ENCODE results near the gene YY1AP1. TPM values are rescaled to one million over a fixed set of nuclear protein-coding genes. Genes with fewer than 3 reads are reported as not detected.

The YY1AP1 gene
- total and polyA plus RNA-seq, 2 donors (not counting 3 experiments of a cell fraction or from before 2014, with no cell fraction given): 42.3 to 46.4 TPM

- Histone ChIP-seq H3K9me3 (replicated peaks; ENCODE audit: control insufficient read depth, insufficient read depth, low read length) (no peaks in the 10 kb centered on the region), H3K9ac (replicated peaks; ENCODE audit: extremely low read depth, insufficient read depth, low read length) (no peak overlapping the region), H4K20me1 (replicated peaks; ENCODE audit: control insufficient read depth, extremely low read depth, insufficient read depth, low read length) (no peaks in the 10 kb centered on the region), H3K36me3 (ENCODE audit: control insufficient read depth in 2 of 2, extremely low read depth in 1 of 2, insufficient read depth in 2 of 2, low read length in 2 of 2) (peaks cover 0 to 4% of the 10 kb centered on the region in 2 experiments), H3K4me3 (replicated peaks in 1 of 3; ENCODE audit: insufficient read depth in 1 of 3, low read depth in 1 of 3, low read length in 3 of 3) (no peak overlapping the region), H3K9me1 (replicated peaks; ENCODE audit: control insufficient read depth, extremely low read depth, insufficient read depth, low read length) (no peaks in the 10 kb centered on the region), H3K27ac (ENCODE audit: insufficient read depth, low read depth, low read length) (no peak overlapping the region), H3K4me1 (ENCODE audit: control insufficient read depth, extremely low read depth, insufficient read depth, low read length) (peaks cover 11% of the 10 kb centered on the region), H3K27me3 (ENCODE audit: control insufficient read depth in 2 of 2, insufficient read depth in 2 of 2, low read length in 2 of 2) (no peaks in the 10 kb centered on the region), H3K79me2 (ENCODE audit: control insufficient read depth, insufficient read depth, low read length) (peaks cover 95% of the 10 kb centered on the region), H3K4me2 (ENCODE audit: insufficient read depth, low read length) (no peak overlapping the region), H2AFZ (ENCODE audit: low read depth, low read length) (no peak overlapping the region)
- FAIRE-seq: no peak
- ChIA-PET POLR2A (no interaction called here), CTCF (no interaction called here)
- dilution Hi-C loops (cut with MboI; ENCODE audit: extremely low pct_ligation_motif_present, low sequenced_read_pairs) (no loop called here), intact Hi-C loops (cut with micrococcal nuclease) (no loop called here)
- BruUV-seq (replicated peaks): no TSS peak
- DNase-seq (ENCODE audit: low read depth, low spot score): no peak
- TF ChIP-seq POLR2A (IDR thresholded peaks at IDR 0.05; ENCODE audit: low read depth, low read length) (no peak), FOS (IDR thresholded peaks at IDR 0.05; ENCODE audit: borderline replicate concordance, insufficient read depth, low read length) (no peak), MAX (IDR thresholded peaks at IDR 0.05; ENCODE audit: insufficient read depth, insufficient read length) (no peak), POLR2AphosphoS5 (IDR thresholded peaks at IDR 0.05; ENCODE audit: insufficient read depth, low read depth, low read length) (no peak), JUN (IDR thresholded peaks at IDR 0.05; ENCODE audit: borderline replicate concordance, insufficient read depth, insufficient read length, low read depth) (no peak), CTCF (IDR thresholded peaks at IDR 0.05; ENCODE audit: extremely low read depth in 1 of 2, insufficient read depth in 1 of 2, low read depth in 1 of 2, low read length in 2 of 2) (no peak), MYC (IDR thresholded peaks at IDR 0.05; ENCODE audit: low read depth, low read length) (no peak), EZH2 (IDR thresholded peaks at IDR 0.05; ENCODE audit: borderline replicate concordance, low read depth, low read length, severe bottlenecking) (no peak), GATA2 (IDR thresholded peaks at IDR 0.05; ENCODE audit: insufficient read depth, insufficient read length, low read depth, low read length) (no peak)
Measured at GRCh38 chr1:155694167-155694566, 5.6 kb upstream of the YY1AP1 start.

Data from endothelial cell of umbilical vein (primary cell).